OCI-LY7 (cell line): ENCODE measurements around the gene CCDC186.
"Not testable (repeated sequence)": the region's sequence is repeated elsewhere in the genome, so short reads cannot be mapped to it uniquely, and the experiment has no call there.

Source experiments
- EZH2phosphoT487 ChIP-seq: fragments of 200-600 bp; sonication (generic); IDR thresholded peaks from 2 replicates; pipeline ENCODE4 v1.6.1; 2018; ENCODE audit warnings: low read depth, borderline replicate concordance, mild to moderate bottlenecking, mixed run types, antibody characterized with exemption, low read length, moderate library complexity, mixed read lengths
- TF ChIP-seq, protein P1 (sequence below): fragments of 200-600 bp; sonication (generic); conservative IDR thresholded peaks from 2 replicates; pipeline ENCODE4 v1.5.1; 2014; ENCODE audit warnings: mild to moderate bottlenecking, antibody characterized with exemption, low read length, moderate library complexity, mixed read lengths

DNA sequence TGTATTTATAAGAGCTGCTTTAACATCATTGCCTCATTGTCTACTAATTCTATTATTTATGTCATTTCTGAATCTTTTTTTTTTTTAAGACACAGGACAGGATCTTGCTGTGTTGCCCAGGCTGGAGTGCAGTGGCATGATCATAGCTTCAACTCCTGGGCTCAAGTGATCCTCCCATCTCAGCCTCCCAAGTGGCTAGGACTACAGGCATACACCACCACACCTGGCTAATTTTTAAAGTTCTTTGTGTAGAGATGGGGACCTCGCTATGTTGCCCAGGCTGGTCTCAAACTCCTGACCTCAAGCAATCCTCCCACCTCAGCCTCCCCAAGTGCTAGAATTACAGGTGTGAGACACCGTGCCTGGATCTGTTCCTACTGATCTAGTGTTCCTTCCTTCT lies 33.2 kb downstream of the CCDC186 start:
- TF ChIP-seq, protein P1, sequence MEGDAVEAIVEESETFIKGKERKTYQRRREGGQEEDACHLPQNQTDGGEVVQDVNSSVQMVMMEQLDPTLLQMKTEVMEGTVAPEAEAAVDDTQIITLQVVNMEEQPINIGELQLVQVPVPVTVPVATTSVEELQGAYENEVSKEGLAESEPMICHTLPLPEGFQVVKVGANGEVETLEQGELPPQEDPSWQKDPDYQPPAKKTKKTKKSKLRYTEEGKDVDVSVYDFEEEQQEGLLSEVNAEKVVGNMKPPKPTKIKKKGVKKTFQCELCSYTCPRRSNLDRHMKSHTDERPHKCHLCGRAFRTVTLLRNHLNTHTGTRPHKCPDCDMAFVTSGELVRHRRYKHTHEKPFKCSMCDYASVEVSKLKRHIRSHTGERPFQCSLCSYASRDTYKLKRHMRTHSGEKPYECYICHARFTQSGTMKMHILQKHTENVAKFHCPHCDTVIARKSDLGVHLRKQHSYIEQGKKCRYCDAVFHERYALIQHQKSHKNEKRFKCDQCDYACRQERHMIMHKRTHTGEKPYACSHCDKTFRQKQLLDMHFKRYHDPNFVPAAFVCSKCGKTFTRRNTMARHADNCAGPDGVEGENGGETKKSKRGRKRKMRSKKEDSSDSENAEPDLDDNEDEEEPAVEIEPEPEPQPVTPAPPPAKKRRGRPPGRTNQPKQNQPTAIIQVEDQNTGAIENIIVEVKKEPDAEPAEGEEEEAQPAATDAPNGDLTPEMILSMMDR: not testable (repeated sequence)
- not testable (repeated sequence) for TF ChIP-seq EZH2phosphoT487
